Medulla oblongata (tissue), 1 donor: ENCODE results near the gene ATG9A.
"Not testable (repeated sequence)": the region's sequence is repeated elsewhere in the genome, so short reads cannot be mapped to it uniquely, and the experiment has no call there.

Experiments used
- DNase-seq: peaks from one replicate; pipeline ENCODE4 v3.0.0-alpha.2; 2015; ENCODE audit errors: extremely low spot score

Gene ATG9A, protein sequence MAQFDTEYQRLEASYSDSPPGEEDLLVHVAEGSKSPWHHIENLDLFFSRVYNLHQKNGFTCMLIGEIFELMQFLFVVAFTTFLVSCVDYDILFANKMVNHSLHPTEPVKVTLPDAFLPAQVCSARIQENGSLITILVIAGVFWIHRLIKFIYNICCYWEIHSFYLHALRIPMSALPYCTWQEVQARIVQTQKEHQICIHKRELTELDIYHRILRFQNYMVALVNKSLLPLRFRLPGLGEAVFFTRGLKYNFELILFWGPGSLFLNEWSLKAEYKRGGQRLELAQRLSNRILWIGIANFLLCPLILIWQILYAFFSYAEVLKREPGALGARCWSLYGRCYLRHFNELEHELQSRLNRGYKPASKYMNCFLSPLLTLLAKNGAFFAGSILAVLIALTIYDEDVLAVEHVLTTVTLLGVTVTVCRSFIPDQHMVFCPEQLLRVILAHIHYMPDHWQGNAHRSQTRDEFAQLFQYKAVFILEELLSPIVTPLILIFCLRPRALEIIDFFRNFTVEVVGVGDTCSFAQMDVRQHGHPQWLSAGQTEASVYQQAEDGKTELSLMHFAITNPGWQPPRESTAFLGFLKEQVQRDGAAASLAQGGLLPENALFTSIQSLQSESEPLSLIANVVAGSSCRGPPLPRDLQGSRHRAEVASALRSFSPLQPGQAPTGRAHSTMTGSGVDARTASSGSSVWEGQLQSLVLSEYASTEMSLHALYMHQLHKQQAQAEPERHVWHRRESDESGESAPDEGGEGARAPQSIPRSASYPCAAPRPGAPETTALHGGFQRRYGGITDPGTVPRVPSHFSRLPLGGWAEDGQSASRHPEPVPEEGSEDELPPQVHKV

DNA sequence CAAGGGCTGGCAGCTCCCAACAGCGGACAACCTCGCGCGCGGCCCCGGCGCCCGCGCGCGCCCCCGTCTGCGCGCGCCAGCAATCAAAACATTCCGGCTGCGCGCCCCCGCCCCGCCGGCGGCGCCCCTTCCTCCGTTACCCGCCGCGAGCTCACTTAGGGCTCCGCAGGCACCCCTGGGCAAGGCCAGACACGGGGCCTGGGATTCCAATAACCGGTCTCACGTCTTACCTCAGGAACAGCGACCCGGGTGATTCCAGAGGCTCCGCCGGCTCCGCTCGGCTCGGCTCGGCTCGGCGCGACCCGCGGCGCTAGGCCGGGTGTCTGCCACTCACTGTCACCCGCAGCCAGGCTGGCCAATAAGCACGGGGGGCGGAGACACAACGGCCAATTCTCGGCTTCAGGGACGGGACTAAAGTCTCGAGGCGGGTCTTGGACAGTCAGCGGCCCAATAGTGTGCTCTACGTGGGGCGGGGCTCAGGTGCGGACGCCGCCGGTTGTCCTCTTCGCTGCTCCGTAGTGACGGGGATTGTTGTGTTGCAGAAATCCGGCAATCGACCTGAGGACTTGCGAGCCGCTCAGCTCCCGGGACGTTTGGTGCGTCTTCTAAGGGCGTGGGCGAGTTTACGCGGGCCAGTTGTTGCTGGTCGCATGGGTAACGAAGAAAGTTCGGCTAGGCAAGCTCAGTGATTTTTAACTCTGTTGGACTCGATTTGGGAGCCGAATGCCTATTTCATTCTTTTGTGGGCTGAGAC, at the start of gene ATG9A, which contains the start of gene ANKZF1:
TSS of gene ATG9A (minus strand) at position 332 of the 754 bp plus-strand sequence. CDS start 1,612 bp downstream, outside the sequence.
TSS of gene ANKZF1 (plus strand) at position 502 of the 754 bp plus-strand sequence. CDS start 452 bp downstream, outside the sequence.
- peak; percentile 100 for DNase-seq

DNA sequence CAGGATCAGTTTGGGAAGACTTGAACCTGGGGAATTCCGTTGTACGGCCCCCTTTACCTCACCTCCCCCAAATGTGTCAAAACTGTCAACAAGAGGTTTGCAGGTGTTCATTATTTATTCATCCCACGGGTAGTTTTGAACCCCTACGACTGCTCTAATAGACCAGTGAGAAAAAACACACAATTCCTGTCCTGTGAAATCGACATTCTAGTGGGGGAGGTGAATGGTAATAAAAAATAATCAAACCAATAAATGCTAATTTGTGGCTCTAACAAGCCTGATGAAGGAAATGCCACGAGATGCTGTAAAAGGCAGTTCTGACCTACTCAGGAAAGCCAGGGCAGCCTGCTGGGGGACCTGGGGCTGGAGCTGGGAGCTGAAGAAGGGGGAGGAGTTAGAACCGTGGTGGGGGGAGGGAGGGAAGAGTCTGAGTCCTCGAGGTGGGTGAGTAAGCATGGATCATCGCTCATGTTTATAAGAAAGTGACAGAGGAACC, 49.3 kb upstream of the ATG9A start:
- no peak for DNase-seq

DNA sequence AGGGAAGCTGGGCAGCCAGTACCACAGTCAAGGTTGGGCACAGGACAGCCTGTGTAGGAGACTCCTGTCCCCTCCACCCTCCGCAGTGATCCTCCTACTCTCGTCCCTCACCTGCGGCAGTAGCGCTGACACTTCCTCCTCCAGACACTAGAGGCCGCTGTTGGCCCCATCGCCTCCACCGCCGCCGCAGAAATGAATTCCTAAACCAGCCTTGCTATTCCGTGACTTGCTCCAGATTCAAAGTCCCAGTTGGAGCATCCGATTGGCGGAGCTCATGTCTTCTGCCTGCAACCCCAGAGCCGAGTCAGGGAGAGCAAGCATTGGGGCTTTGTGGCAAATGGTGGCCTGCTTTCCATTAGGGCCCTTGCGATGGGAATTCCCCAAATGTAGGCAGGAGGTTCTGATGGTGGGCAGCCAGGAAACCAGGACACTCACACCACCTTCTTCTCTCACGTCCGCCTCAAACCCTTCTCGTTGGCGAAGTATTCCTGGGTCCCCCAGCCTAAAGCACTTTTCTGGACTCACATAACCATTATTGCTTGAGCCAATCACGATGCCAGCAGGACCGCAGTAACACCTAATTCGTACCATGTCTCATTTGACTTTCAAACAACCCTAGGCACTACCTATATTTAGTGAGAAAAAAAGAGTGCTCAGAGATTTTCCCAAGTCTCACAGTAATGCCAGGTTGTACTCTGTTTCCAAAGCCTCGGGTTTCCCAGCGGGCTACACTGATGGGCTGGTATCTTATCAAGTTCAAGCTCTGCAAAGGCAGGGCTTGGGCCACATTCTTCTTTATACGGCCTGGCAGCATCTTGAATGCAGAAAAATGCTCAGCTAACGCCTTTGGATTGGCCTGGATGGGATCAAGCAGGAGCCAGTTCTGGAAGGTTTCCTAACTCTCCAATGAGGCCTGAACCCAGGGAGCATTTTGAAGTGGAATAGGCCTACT, 48.5 kb upstream of the ATG9A start:
- DNase-seq: peak; percentile 90

DNA sequence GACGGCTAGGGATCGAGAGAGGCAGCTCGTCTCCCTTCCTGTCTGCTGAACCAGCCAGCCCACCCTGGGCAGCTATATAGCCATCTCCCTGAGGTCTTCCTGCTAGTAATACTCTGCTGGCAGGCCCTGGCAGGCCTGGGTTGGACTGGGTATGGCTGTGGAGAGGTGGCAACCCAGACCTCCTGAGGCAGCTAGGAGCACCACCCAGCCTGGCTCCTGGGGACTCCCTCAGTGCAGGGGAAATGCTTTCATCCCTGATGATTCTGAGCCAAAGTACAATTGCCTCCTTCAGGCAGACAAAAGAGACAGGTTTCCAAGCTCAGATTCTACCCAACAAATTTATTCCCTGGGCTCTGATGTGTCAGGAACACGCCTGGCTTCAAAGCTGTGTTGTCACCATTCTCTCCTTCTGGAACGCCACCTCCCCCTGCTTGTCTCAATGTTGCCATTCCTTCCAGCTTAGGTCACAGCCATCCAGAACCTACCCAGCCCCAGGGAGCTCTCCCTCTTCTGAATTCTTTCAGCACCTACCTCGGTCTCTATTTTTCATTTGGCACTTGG, 45.0 kb upstream of the ATG9A start:
- no peak for DNase-seq

DNA sequence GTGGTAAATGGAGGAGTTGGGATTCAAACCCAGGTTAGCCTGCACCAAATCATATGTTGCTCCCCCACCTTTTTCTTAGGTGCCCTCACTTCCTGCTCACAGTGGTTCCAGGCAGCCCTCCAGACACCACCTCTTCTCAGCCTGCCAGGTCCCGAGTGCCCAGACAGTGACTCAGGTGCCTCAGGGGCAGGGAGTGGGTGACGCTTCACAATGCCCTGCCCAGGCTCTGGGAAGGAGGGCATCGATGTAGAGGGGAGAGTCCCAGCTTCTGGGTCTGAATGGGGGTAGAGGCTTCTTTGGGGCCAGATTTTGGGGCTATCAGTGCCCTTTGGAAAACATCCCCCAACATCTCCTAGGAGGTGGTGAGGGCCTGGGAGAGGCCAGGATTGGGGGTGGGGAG, 44.5 kb upstream of the ATG9A start:
- no peak for DNase-seq

DNA sequence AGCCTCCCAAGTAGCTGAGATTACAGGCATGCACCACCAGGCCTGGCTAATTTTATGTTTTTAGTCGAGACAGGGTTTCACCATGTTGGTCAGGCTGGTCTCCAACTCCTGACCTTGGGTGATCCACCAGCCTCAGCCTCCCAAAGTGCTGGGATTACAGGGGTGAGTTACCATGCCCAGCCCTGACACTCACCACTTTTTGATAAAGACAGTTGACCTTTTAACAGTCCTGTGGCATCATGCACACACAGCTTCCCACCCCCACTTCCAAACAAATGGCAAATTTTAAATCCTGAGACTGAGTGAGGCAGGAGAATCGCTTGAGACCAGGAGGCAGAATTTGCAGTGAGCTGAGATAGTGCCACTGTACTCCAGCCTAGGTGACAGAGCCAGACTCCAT, 43.6 kb upstream of the ATG9A start:
- DNase-seq: no peak

DNA sequence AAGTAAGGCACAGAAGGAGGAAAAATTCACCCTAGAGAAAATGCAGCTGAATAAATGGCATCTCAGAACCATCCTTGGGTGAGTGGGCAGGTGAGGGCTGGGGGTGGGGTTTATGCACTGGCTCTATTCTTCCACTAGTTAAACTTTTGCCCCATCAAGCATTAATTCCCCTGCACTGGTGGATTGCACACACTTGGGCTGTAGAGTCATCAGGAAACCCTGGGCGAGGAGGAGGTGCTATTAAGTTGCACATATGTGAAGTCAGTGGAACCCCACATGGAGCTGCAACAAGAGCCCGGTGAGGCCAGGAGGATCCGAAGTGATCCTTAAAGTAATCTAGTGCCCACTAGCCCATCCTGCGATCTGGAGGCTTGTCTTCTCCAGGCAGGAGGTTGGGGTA, 42.9 kb upstream of the ATG9A start:
- DNase-seq: no peak

DNA sequence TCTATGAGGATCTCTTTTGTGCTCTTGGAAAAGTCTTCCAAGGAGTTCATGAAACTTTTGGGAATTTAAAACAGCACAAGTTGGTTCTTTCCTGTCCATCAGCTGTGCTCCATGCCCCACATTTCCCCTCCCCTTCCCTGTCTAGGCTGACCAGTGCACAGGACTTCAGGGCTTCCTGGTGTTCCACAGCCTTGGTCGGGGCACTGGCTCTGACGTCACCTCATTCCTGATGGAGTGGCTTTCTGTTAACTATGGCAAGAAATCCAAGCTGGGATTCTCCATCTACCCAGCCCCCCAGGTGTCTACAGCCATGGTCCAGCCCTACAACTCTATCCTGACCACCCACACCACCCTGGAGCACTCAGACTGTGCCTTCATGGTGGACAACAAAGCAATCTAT, 41.6 kb upstream of the ATG9A start:
- no peak for DNase-seq

DNA sequence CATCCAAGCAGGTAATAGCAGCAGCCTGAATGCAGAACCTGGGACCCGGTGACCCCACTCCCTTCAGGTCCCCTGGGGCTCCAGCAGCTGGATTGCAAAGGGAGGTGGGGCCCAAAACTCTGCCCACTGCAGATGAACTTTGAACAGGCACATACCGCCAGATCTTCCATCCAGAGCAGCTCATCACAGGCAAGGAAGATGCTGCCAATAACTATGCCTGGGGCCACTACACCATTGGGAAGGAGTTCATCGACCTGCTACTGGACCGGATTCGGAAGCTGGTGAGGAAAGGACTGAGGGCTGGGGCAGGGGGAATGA, 40.6 kb upstream of the ATG9A start:
- DNase-seq: no peak

DNA sequence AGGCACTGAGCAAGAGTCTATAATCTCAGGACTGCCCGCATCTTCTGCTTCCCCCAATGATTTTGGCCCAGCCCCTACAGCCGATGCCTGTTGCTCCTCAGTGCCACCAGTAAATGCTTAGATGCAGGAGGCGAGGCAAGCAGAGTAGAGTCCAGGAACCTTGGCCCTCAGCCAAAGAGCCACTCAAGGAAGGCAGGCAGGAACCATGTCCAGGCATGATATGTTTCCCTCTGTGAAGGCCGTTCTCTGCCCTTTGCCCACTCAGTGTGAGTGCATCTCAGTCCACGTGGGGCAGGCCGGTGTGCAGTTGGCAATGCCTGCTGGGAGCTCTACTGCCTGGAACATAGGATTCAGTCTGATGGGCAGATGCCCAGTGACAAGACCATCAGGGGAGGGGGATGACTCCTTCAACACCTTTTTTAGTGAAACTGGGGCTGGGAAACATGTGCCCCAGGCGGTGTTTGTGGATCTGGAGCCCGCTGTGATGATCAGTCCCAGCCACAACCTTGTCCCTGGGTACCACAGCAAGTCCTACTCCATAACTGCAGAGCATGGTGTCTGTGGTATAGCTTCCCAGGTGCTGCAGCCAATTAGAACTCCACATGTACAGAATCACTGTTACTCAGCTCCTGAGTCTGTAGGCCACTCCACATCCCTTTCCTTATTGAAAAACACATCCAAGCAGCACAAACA, 40.1 kb upstream of the ATG9A start:
- DNase-seq: no peak

DNA sequence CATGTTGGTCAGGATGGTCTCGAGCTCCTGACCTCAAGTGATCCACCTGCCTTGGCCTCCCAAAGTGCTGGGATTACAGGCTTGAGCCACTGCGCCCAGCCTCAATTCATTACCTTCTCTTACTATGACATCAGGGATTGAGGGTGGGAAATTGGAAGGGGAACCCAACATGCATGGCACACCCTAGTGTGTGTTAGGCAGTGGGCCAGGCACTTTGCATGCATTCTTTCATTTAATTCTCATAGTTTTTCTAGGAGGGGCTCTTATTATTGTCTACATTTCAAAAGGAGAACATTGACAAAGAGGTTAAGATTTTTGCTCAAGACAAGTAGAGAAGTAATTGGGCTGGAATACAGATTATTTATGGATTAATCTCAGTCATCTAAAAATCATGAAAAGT, 38.9 kb upstream of the ATG9A start:
- DNase-seq: no peak

DNA sequence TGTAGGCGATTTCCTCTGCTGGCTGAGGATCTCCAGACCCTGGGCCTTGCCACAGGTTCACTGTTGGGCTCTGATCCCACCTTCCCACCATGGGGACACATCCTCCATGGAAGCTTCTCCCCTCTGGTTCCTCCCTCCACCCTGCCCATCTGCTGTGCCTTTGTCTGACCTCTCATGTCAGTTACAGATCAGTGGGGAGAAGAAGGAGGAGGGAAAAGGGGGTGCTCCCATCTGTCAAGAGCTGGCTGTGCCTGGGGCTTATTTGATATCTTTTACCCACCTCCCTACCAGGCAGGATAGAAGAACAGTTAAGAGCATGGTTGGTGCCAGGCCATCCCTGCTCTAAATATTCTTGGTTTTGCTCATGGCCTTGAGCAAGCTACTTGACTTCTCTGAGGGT, 37.5 kb upstream of the ATG9A start:
- no peak for DNase-seq

DNA sequence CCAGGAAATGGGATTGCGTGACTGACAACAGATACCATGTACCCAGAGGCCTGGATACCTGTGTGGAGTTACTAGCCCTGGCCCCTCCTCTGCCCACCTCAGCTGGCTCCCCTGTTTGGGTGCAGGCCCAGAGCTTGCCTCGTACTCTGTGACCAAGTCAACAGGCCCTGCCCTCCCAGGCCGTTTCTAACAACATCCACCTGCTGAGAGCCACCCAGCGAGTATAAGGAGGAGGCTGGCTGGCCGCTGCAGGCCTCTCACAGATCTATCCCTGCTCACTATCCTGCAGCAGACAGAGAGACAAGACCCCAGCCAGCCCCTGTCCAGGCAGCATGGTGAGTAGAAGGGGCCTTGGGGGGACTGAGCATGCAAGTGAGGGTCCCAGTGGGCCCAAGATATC, 36.8 kb upstream of the ATG9A start:
- DNase-seq: no peak

DNA sequence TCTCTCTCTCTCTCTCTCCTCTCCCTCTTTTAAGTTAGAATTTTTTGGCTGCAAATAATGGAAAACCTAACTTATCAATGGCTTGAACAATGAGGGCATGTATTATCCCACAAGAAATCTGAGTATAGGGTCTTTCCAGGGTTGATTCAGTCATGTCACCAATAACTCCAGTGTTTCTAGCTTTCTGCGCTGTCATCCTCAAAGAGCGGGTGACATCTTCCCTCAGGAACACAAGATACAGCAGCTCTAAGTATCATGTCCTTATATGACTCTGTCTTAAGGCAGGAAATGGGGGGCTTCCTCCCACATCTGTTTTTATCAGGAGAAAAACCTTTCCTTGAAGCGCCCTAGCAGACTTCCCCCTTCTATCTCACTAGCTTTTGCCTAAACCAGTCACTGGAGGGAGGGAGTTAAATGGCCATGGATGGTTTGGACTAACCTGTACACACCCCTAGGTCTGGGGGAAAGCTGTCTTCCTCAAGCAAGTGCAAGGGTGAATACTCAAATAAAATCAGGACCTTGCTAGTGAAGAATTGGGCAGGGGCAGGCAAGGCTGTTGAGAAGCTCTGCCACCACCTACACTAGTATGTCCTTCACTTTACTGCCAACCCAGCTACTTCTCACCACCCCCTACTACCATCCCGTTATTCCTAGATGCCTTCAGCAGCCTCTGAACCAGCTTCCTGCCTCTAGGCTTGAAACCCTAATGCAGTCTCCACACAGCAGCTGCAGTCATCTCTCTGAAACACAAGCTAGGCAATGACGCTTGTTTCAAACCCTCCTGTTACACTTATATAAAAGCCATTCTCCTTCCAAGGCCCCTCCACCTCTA, 31.8 kb upstream of the ATG9A start:
- no peak for DNase-seq

DNA sequence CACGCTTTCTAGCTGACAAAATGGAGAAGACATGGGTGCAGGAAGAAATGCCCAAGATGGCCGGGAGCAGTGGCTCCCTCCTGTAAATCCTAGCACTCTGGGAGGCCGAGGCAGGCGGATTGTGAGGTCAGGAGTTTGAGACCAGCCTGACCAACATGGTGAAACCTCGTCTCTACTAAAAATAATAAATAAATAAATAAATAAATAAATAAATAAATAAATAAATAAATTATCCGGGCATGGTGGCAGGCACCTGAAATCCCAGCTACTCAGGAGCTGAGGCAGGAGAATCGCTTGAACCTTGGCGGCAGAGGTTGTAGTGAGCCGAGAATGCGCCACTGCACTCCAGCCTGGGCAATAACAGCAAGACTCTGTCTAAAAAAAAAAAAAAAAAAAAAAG, 29.5 kb upstream of the ATG9A start:
- DNase-seq: not testable (repeated sequence)

DNA sequence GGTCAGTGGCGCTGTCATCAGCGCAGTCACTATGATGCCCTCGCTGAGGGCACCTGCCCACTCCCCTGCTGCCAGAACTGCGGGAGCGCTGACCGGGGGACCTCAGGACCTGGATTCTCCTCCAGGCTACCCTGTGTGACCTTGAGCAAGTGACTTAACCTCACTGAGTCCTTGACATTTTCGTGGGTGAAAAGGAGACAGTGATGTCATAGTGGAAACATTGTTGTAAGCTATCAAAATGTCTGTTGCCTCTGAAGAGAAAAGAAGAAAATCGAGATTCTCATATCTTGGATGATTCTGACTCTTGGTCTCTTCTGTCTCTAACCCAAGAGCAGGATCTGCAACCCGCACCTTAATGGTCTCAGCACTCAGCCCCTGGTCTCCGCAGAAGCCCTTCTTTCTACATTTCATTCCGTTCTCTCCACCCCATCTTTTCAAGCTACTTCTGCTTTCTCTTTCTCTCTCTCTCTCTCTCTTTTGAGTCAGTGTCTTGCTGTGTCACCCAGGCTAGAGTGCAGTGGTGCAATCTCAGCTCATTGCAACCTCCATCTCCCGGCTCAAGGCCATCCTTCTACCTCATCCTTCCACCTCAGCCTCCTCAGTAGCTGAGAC, 25.3 kb upstream of the ATG9A start:
- DNase-seq: no peak

DNA sequence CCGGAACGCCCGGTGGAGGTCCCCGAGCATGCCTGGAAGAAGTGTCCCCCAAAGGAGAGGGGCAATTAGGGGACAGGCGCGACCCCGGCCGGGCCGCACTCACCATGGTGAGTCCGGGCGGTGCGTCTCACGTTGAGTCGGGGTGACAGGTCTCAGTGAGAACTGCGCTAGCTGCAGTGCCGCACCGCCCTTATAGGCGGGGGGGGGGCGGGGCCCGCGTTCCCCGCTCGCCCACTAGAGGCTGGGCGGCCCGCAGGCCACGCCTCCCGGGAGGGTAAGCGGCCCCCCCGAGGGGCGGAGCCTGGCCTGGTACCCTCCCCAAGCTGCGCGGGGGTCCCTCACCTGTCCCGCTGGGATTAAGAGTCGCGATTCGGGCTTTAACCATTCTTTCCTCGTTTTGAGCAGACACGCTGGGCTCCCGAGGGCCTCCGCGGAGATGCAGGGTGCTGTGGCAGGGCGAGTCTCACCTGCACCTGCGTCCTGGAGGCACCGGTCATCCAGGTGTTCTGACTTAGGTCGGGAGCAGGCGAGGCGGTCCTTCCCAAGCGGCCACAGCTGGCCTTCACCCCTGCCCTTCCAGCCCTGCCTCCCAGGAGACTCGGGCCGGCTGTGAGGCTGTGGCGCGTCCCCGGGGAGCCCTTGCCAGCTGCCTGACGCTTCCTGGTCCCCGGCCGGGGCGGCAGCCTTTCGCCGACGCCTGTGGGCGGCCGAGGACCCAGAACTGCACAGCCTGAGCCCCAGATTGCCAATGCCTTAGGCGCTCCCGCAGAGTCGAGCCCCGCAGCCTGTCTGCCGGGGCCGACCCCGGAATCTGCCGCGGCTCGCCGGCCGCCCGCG, 24.5 kb upstream of the ATG9A start, which contains the start of gene TUBA4A:
TSS of gene TUBA4A (minus strand) at position 166 of the 837 bp plus-strand sequence. CDS start at position 106, 60 bp downstream.
- peak; percentile 91 for DNase-seq
